A673 (cell line): Measurements from ENCODE around the gene CASP2. TPM values are rescaled to one million over a fixed set of nuclear protein-coding genes. Genes with fewer than 3 reads are reported as not detected.
A peak's percentile ranks its signal among the peaks of the same experiment; 100 is the strongest.

ENCODE experiments used
- BruUV-seq: library from RNA; stranded (reverse); fragments of 400-500 nt; replicated peaks from 2 replicates; lab custom pipeline; 2021; lab: Mats Ljungman, UMichigan
- CTCF ChIA-PET: fragments of 300-600 bp; sonication (Branson Sonifier 250); formaldehyde crosslinking; loops from one replicate; lab custom pipeline; 2022; ENCODE audit warnings: antibody characterized with exemption; lab: Charles Lee
- POLR2A ChIA-PET: fragments of 300-600 bp; sonication (Branson Sonifier 250); formaldehyde crosslinking; loops from one replicate; lab custom pipeline; 2022; ENCODE audit warnings: antibody characterized with exemption; ENCODE audit not compliant: low non-redundant PET; lab: Charles Lee
- DNase-seq: peaks from one replicate; pipeline ENCODE4 v3.0.0-alpha.2; 2015; ENCODE audit warnings: low spot score
- H3K27ac ChIP-seq: fragments of 200-600 bp; sonication (generic); 2 replicates; pipeline ENCODE4 v1.5.1; 2016; ENCODE audit warnings: mixed run types, low read depth, mild to moderate bottlenecking, mixed read lengths, antibody characterized with exemption, low read length; ENCODE audit not compliant: poor library complexity, severe bottlenecking
- H3K27me3 ChIP-seq: fragments of 200-600 bp; sonication (generic); replicated peaks from 2 replicates; pipeline ENCODE4 v1.6.1; 2017; ENCODE audit warnings: mixed run types, low read depth, mild to moderate bottlenecking, mixed read lengths, antibody characterized with exemption, low read length; ENCODE audit not compliant: insufficient read depth, poor library complexity
- H3K36me3 ChIP-seq: fragments of 200-600 bp; sonication (generic); 2 replicates; pipeline ENCODE4 v1.6.1; 2016; ENCODE audit warnings: mixed run types, mild to moderate bottlenecking, mixed read lengths, antibody characterized with exemption, low read length; ENCODE audit not compliant: insufficient read depth, poor library complexity, severe bottlenecking
- H3K4me1 ChIP-seq: fragments of 200-600 bp; sonication (generic); 2 replicates; pipeline ENCODE4 v1.6.1; 2017; ENCODE audit warnings: mixed run types, mild to moderate bottlenecking, mixed read lengths, antibody characterized with exemption, low read length; ENCODE audit not compliant: insufficient read depth, poor library complexity, severe bottlenecking
- H3K4me3 ChIP-seq: fragments of 200-600 bp; sonication (generic); 2 replicates; pipeline ENCODE4 v1.5.1; 2016; ENCODE audit warnings: low read depth, mixed run types, mild to moderate bottlenecking, mixed read lengths, low read length; ENCODE audit not compliant: poor library complexity, severe bottlenecking
- H3K9me3 ChIP-seq: fragments of 200-600 bp; sonication (generic); 2 replicates; pipeline ENCODE4 v1.6.1; 2016; ENCODE audit warnings: mixed run types, low read depth, mild to moderate bottlenecking, mixed read lengths, antibody characterized with exemption, low read length; ENCODE audit not compliant: poor library complexity, severe bottlenecking
- EZH2 ChIP-seq: fragments of 200-600 bp; sonication (generic); IDR thresholded peaks from 2 replicates; pipeline ENCODE4 v1.6.1; 2017; ENCODE audit warnings: borderline replicate concordance, low read depth, mild to moderate bottlenecking, mixed read lengths, antibody characterized with exemption, low read length; ENCODE audit not compliant: poor library complexity, severe bottlenecking
- intact Hi-C: fragments of 100-400 bp; cut with micrococcal nuclease; formaldehyde crosslinking; loops from one replicate; pipeline ENCODE4 v1.10.0; 2022; ENCODE audit not compliant: unreplicated experiment
- total RNA-seq: library from RNA; stranded (reverse); gene quantifications from 2 replicates; pipeline ENCODE4 v1.2.3, GENCODE V29; 2021
- TF ChIP-seq, protein P1 (sequence below): fragments of 300-800, 200-600 bp; sonication (generic); conservative IDR thresholded peaks from 2 replicates; pipeline ENCODE4 v1.5.1; 2017; ENCODE audit warnings: low read depth, mild to moderate bottlenecking, antibody characterized with exemption, low read length, moderate library complexity, mixed read lengths

CASP2 gene
- total RNA-seq, 1 experiment from 2014 or later = 76.8 TPM

DNA sequence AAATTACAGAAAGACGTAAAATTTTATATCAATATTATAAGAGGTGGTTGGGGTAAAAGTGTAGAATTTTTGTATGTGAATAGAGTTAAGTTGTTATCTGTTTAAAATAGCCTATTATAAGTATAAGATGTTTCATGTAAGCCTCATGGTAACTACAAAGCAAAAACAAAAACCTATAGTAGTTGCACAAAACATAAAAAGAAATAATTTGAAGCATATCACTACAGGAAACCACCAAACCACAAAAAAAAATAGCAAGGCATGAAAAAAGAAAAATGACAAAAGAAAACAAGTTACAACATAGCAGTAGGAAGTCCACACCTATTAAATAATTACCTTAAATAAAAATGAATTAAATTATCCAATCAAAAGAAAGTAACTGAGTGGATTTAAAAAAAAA, 37.3 kb upstream of the CASP2 start:
- peak; percentile 46 for DNase-seq
- intact Hi-C loops = no loop called here
- ChIA-PET POLR2A (no interaction called here), CTCF (no interaction called here)
- no peaks in the 10 kb centered on the region for H3K4me1 ChIP-seq
- no peaks in the 10 kb centered on the region for H3K36me3 ChIP-seq
- no TSS peak for BruUV-seq
- H3K27me3 ChIP-seq = no peaks in the 10 kb centered on the region
- H3K9me3 ChIP-seq = peaks cover 8% of the 10 kb centered on the region
- TF ChIP-seq, protein P1, sequence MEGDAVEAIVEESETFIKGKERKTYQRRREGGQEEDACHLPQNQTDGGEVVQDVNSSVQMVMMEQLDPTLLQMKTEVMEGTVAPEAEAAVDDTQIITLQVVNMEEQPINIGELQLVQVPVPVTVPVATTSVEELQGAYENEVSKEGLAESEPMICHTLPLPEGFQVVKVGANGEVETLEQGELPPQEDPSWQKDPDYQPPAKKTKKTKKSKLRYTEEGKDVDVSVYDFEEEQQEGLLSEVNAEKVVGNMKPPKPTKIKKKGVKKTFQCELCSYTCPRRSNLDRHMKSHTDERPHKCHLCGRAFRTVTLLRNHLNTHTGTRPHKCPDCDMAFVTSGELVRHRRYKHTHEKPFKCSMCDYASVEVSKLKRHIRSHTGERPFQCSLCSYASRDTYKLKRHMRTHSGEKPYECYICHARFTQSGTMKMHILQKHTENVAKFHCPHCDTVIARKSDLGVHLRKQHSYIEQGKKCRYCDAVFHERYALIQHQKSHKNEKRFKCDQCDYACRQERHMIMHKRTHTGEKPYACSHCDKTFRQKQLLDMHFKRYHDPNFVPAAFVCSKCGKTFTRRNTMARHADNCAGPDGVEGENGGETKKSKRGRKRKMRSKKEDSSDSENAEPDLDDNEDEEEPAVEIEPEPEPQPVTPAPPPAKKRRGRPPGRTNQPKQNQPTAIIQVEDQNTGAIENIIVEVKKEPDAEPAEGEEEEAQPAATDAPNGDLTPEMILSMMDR = no peak
- TF ChIP-seq EZH2 = no peak
- no peak overlapping the region for H3K4me3 ChIP-seq
- H3K27ac ChIP-seq = no peak overlapping the region

DNA sequence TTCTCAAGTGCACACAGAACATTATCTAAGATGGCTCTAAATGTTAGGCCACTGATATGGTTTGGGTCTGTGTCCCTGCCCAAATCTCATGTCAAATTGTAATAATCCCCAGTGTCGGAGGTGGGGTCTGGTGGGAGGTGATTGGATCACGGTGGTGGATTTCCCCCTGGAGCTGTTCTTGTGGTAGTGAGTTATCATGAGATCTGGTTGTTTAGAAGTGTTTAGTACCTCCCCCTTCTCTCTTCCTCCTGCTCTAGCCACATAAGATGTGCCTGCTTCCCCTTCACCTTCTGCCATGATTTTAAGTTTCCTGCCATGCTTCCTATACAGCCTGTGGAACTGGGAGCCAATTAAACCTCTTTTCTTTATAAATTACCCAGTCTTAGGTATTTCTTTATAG, 36.1 kb upstream of the CASP2 start:
- Histone ChIP-seq H3K27me3 (no peaks in the 10 kb centered on the region), H3K36me3 (no peaks in the 10 kb centered on the region), H3K4me1 (no peaks in the 10 kb centered on the region), H3K27ac (no peak overlapping the region), H3K4me3 (no peak overlapping the region), H3K9me3 (peaks cover 8% of the 10 kb centered on the region)
- BruUV-seq = no TSS peak
- POLR2A ChIA-PET = no interaction called here
- CTCF ChIA-PET = no interaction called here
- TF ChIP-seq, protein P1 = no peak
- TF ChIP-seq EZH2 = no peak
- DNase-seq = no peak
- intact Hi-C loops = no loop called here

DNA sequence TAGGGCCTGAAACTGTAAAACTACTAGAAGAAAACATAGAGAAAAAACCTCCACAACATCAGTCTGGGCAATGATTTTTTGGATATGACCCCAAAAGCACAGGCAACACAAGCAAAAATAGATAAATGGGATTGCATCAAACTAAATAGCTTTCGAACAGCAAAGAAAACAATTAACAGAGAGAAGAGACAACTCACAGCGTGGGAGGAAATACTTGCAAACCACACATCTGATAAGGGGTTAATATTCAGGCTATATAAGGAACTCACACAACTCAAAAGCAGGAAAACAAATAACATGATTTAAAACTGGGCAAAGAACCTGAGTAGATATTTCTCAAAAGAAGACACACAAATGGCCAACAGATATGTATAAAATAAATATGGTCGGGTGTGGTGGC, 32.6 kb upstream of the CASP2 start:
- no peak for DNase-seq
- POLR2A ChIA-PET = no interaction called here
- TF ChIP-seq EZH2 = no peak
- TF ChIP-seq, protein P1 = no peak
- Histone ChIP-seq H3K4me3 (no peak overlapping the region), H3K27me3 (no peaks in the 10 kb centered on the region), H3K27ac (no peak overlapping the region), H3K4me1 (no peaks in the 10 kb centered on the region), H3K9me3 (peaks cover 8% of the 10 kb centered on the region), H3K36me3 (no peaks in the 10 kb centered on the region)
- intact Hi-C loops = loop anchor here (2.0 kb wide), 1 partner anchor 41 kb away; no protein-coding TSS in a partner anchor
- CTCF ChIA-PET = interaction anchor here (1.3 kb wide), 1 partner anchor 15 kb away, joined by 3 read pairs; no protein-coding TSS in a partner anchor
- BruUV-seq = no TSS peak
